ENCODE measurements around the gene LRRN4. TPM values are rescaled to one million over a fixed set of nuclear protein-coding genes. Genes with fewer than 3 reads are reported as not detected.

LRRN4 gene
- total and polyA plus RNA-seq, 2 of the 4 experiments (the other 2 are of a cell fraction) = under 0.01 to 0.19 TPM

DNA sequence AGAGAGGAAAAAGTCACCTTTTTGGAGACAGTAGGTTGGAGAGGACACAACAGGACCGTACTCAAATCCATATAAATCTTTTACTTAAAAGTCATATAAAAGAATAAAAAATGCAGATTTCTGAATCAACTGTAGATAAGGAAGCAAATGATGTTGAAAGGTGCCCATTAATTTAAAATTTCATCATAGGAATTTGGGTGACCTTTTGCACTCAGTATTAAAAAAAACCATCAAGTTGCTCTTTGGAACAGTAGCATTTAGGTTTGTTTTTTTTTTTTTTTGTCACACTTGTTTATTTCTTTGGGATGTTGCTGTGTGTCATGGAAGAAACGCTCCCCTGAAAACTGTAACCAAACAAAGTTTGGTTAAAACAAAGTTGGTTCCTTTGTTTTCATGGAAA lies 20.9 kb upstream of the LRRN4 start:
- Histone ChIP-seq H3K9ac (ENCODE audit: low read depth, low read length) (no peak overlapping the region), H3K9me3 (ENCODE audit: control insufficient read depth, insufficient read depth, low read length) (no peaks in the 10 kb centered on the region), H4K91ac (ENCODE audit: insufficient read depth, low read depth, low read length) (no peak overlapping the region), H2AK5ac (ENCODE audit: low read depth, low read length) (no peak overlapping the region), H3K56ac (ENCODE audit: extremely low read depth, insufficient read depth, low read length) (no peak overlapping the region), H3K18ac (ENCODE audit: low read depth, low read length) (no peak overlapping the region), H3K27me3 (ENCODE audit: control insufficient read depth, insufficient read depth, low read length) (no peaks in the 10 kb centered on the region), H3K4me1 (ENCODE audit: control insufficient read depth, insufficient read depth, low read length) (no peaks in the 10 kb centered on the region), H3K14ac (replicated peaks; ENCODE audit: low read depth, low read length) (no peak overlapping the region), H2BK120ac (ENCODE audit: low read depth, low read length) (no peak overlapping the region), H4K5ac (ENCODE audit: low read depth, low read length) (no peak overlapping the region), H3K36me3 (ENCODE audit: control insufficient read depth, insufficient read depth, low read length) (no peaks in the 10 kb centered on the region), H3K9me1 (ENCODE audit: insufficient read depth, low read length) (no peaks in the 10 kb centered on the region), H4K8ac (ENCODE audit: low read depth in 2 of 2, low read length in 2 of 2) (no peak overlapping the region), H3K79me1 (ENCODE audit: low read depth in 1 of 2, low read length in 2 of 2) (no peaks in the 10 kb centered on the region), H2BK15ac (ENCODE audit: low read depth, low read length) (no peak overlapping the region), H3K23ac (ENCODE audit: low read depth, low read length) (no peak overlapping the region), H2AK9ac (replicated peaks; ENCODE audit: low read depth, low read length, poor library complexity) (no peak overlapping the region), H3K4me2 (ENCODE audit: low read depth, low read length) (no peak overlapping the region), H3K4ac (ENCODE audit: low read depth, low read length) (no peak overlapping the region), H3K4me3 (ENCODE audit: insufficient read depth, low read depth, low read length) (no peak overlapping the region), H4K20me1 (ENCODE audit: insufficient read depth, low read length) (no peaks in the 10 kb centered on the region), H2BK20ac (ENCODE audit: low read depth, low read length) (no peak overlapping the region), H3K27ac (ENCODE audit: insufficient read depth, low read length) (no peak overlapping the region), H2AFZ (replicated peaks; ENCODE audit: low read length, poor library complexity) (no peak overlapping the region), H2BK5ac (ENCODE audit: low read depth, low read length, poor library complexity, severe bottlenecking) (no peak overlapping the region)
- ChIA-PET POLR2A (ENCODE audit: unreplicated experiment) (no interaction called here), CTCF (no interaction called here)
- in situ Hi-C loops (cut with MboI; ENCODE audit: low sequenced_read_pairs) (no loop called here), dilution Hi-C loops (cut with HindIII; ENCODE audit: low sequenced_read_pairs, unreplicated experiment) (no loop called here), intact Hi-C loops (cut with micrococcal nuclease) (loop anchor here (1.0 to 5.0 kb wide), 2 partner anchors 286 to 672 kb away; no protein-coding TSS in a partner anchor)
- no TSS peak for BruUV-seq (replicated peaks)
- ATAC-seq (ENCODE audit: low read depth) (no peak), DNase-seq (no peak)
- no peak for TF ChIP-seq SMC3 (IDR thresholded peaks at IDR 0.05; ENCODE audit: low read depth, low read length)
- no peak for TF ChIP-seq RFX5 (IDR thresholded peaks at IDR 0.05; ENCODE audit: low read depth, low read length)
- TF ChIP-seq, protein P1, sequence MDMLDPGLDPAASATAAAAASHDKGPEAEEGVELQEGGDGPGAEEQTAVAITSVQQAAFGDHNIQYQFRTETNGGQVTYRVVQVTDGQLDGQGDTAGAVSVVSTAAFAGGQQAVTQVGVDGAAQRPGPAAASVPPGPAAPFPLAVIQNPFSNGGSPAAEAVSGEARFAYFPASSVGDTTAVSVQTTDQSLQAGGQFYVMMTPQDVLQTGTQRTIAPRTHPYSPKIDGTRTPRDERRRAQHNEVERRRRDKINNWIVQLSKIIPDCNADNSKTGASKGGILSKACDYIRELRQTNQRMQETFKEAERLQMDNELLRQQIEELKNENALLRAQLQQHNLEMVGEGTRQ (IDR thresholded peaks at IDR 0.05; ENCODE audit: low read depth, low read length) = no peak
- no peak for TF ChIP-seq MAZ (IDR thresholded peaks at IDR 0.05; ENCODE audit: borderline replicate concordance, low read depth, low read length)
- TF ChIP-seq CEBPB (IDR thresholded peaks at IDR 0.05; ENCODE audit: low read depth, low read length) = no peak
- no peak for TF ChIP-seq POLR2A (IDR thresholded peaks at IDR 0.05; ENCODE audit: low read depth, low read length)
- no peak for TF ChIP-seq CHD1 (IDR thresholded peaks at IDR 0.05; ENCODE audit: low read depth, low read length)
- no peak for TF ChIP-seq BHLHE40 (IDR thresholded peaks at IDR 0.05; ENCODE audit: low read depth, low read length)
- no peak for TF ChIP-seq RCOR1 (IDR thresholded peaks at IDR 0.05; ENCODE audit: insufficient replicate concordance, low read length)
- TF ChIP-seq, protein P2, sequence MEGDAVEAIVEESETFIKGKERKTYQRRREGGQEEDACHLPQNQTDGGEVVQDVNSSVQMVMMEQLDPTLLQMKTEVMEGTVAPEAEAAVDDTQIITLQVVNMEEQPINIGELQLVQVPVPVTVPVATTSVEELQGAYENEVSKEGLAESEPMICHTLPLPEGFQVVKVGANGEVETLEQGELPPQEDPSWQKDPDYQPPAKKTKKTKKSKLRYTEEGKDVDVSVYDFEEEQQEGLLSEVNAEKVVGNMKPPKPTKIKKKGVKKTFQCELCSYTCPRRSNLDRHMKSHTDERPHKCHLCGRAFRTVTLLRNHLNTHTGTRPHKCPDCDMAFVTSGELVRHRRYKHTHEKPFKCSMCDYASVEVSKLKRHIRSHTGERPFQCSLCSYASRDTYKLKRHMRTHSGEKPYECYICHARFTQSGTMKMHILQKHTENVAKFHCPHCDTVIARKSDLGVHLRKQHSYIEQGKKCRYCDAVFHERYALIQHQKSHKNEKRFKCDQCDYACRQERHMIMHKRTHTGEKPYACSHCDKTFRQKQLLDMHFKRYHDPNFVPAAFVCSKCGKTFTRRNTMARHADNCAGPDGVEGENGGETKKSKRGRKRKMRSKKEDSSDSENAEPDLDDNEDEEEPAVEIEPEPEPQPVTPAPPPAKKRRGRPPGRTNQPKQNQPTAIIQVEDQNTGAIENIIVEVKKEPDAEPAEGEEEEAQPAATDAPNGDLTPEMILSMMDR (conservative IDR thresholded peaks at IDR 0.05; ENCODE audit: low read depth, low read length) = no peak
- TF ChIP-seq, protein P3, sequence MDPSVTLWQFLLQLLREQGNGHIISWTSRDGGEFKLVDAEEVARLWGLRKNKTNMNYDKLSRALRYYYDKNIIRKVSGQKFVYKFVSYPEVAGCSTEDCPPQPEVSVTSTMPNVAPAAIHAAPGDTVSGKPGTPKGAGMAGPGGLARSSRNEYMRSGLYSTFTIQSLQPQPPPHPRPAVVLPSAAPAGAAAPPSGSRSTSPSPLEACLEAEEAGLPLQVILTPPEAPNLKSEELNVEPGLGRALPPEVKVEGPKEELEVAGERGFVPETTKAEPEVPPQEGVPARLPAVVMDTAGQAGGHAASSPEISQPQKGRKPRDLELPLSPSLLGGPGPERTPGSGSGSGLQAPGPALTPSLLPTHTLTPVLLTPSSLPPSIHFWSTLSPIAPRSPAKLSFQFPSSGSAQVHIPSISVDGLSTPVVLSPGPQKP (IDR thresholded peaks at IDR 0.05; ENCODE audit: borderline replicate concordance, low read depth, low read length) = no peak
- no peak for TF ChIP-seq FOS (IDR thresholded peaks at IDR 0.05; ENCODE audit: low read depth, low read length)
- TF ChIP-seq RAD21 (IDR thresholded peaks at IDR 0.05; ENCODE audit: low read length) = no peak
- no peak for TF ChIP-seq NFE2L2 (IDR thresholded peaks at IDR 0.05; ENCODE audit: low read depth, low read length)
- TF ChIP-seq MAFK (IDR thresholded peaks at IDR 0.05; ENCODE audit: low read depth, low read length) = no peak
- TF ChIP-seq MXI1 (IDR thresholded peaks at IDR 0.05; ENCODE audit: borderline replicate concordance, low read depth, low read length) = no peak
- WGBS, 2 experiments (ENCODE audit: extremely low coverage in 2 of 2, insufficient read length in 1 of 2) = no CpG with 5 or more reads among the region's 2 CpGs

All from IMR-90 (cell line).